ENCODE results near the gene INPP5K. TPM values are rescaled to one million over a fixed set of nuclear protein-coding genes. Genes with fewer than 3 reads are reported as not detected.
A peak's percentile ranks its signal among the peaks of the same experiment; 100 is the strongest.

INPP5K gene
- total and polyA plus RNA-seq, 7 experiments from 2014 or later, result 50.5 to 184 (median 84.2) TPM

GRCh38 chr17:1491443-1492248, 24.8 kb downstream of the INPP5K start:
- POLR2A ChIA-PET, result interaction anchor here (0.6 to 0.9 kb wide), 3 partner anchors 25 to 271 kb away, joined by 3 read pairs; partner anchors contain the start of gene INPP5K
- peaks cover 0 to 4% (median 0%) of the 10 kb centered on the region in 5 donors for H3K36me3 Mint-ChIP-seq
- CTCF ChIA-PET, result no interaction called here
- peaks cover 0 to 4% (median 0%) of the 10 kb centered on the region in 5 donors for H3K27me3 Mint-ChIP-seq
- Histone ChIP-seq H3K36me3 (ENCODE audit: control insufficient read depth in 2 of 3, insufficient read depth in 3 of 3, low read length in 3 of 3) (peaks cover 0 to 18% (median 0%) of the 10 kb centered on the region in 3 experiments), H3K27me3 (ENCODE audit: control insufficient read depth in 2 of 2, insufficient read depth in 2 of 2, low read length in 2 of 2) (no peaks in the 10 kb centered on the region), H3K9me3 (ENCODE audit: control insufficient read depth in 2 of 3, low read length in 3 of 3) (no peaks in the 10 kb centered on the region), H3K27ac (ENCODE audit: low read depth, low read length) (peak overlapping the region; percentile 74), H3K4me1 (ENCODE audit: control insufficient read depth in 2 of 2, insufficient read depth in 2 of 2, low read length in 2 of 2) (peaks cover 16 to 43% of the 10 kb centered on the region in 2 donors), H3K4me3 (ENCODE audit: low read length) (peak overlapping the region; percentile 60)
- peak overlapping the region in 6 of 9 donors; percentile 21 to 88 (median 72) for H3K27ac Mint-ChIP-seq
- H3K9me3 Mint-ChIP-seq, result peaks cover 0 to 2% (median 0%) of the 10 kb centered on the region in 11 donors
- H3K4me3 Mint-ChIP-seq, result peak overlapping the region; percentile 76 to 92 (median 85)
- peaks cover 0 to 50% (median 40%) of the 10 kb centered on the region in 7 donors for H3K4me1 Mint-ChIP-seq
- intact Hi-C loops (cut with micrococcal nuclease), result loop anchor here (1.0 kb wide), 4 partner anchors 25 to 126 kb away; partner anchors contain the start of genes YWHAE (in 2 of the 2), CRK (in 1 of the 2) and INPP5K (in 1 of the 2)
- peak in 4 of 9 donors; percentile 8 to 80 (median 26) for DNase-seq
- ATAC-seq, result peak; percentile 65

GRCh38 chr17:1490643-1491442, 25.6 kb downstream of the INPP5K start:
- peak overlapping the region; percentile 60 for H3K4me3 ChIP-seq (ENCODE audit: low read length)
- peaks cover 0 to 53% (median 40%) of the 10 kb centered on the region in 7 donors for H3K4me1 Mint-ChIP-seq
- POLR2A ChIA-PET, result interaction anchor here (0.7 to 5.1 kb wide), 2 partner anchors 25 to 776 kb away, joined by 3 to 23 read pairs; partner anchors contain the start of gene INPP5K

GRCh38 chr17:1488826-1489270, 27.6 kb downstream of the INPP5K start:
- H3K27ac Mint-ChIP-seq, result peak overlapping the region in 7 of 9 donors; percentile 41 to 85 (median 65)

More at GRCh38 chr17:1490643-1491442, 25.6 kb downstream of the INPP5K start:
- H3K9me3 ChIP-seq (ENCODE audit: control insufficient read depth in 2 of 3, low read length in 3 of 3), result no peaks in the 10 kb centered on the region
- Mint-ChIP-seq H3K9me3 (peaks cover 0 to 2% (median 0%) of the 10 kb centered on the region in 11 donors), H3K27me3 (peaks cover 0 to 4% (median 0%) of the 10 kb centered on the region in 5 donors), H3K27ac (peak overlapping the region; percentile 16 to 86 (median 57)), H3K4me3 (peak overlapping the region; percentile 72 to 92 (median 86)), H3K36me3 (peaks cover 0 to 4% (median 0%) of the 10 kb centered on the region in 5 donors)
- H3K4me1 ChIP-seq (ENCODE audit: control insufficient read depth in 2 of 2, insufficient read depth in 2 of 2, low read length in 2 of 2), result peaks cover 16 to 45% of the 10 kb centered on the region in 2 donors
- intact Hi-C loops (cut with micrococcal nuclease), result loop anchor here (1.0 kb wide), 4 partner anchors 25 to 126 kb away; partner anchors contain the start of genes YWHAE (in 2 of the 2), CRK (in 1 of the 2) and INPP5K (in 1 of the 2)
- H3K27me3 ChIP-seq (ENCODE audit: control insufficient read depth in 2 of 2, insufficient read depth in 2 of 2, low read length in 2 of 2), result no peaks in the 10 kb centered on the region
- CTCF ChIA-PET, result no interaction called here
- DNase-seq (peak in 8 of 9 donors; percentile 27 to 82 (median 42)), ATAC-seq (peak; percentile 69)
- peaks cover 0 to 10% (median 0%) of the 10 kb centered on the region in 3 experiments for H3K36me3 ChIP-seq (ENCODE audit: control insufficient read depth in 2 of 3, insufficient read depth in 3 of 3, low read length in 3 of 3)
- peak overlapping the region; percentile 74 for H3K27ac ChIP-seq (ENCODE audit: low read depth, low read length)

DNA sequence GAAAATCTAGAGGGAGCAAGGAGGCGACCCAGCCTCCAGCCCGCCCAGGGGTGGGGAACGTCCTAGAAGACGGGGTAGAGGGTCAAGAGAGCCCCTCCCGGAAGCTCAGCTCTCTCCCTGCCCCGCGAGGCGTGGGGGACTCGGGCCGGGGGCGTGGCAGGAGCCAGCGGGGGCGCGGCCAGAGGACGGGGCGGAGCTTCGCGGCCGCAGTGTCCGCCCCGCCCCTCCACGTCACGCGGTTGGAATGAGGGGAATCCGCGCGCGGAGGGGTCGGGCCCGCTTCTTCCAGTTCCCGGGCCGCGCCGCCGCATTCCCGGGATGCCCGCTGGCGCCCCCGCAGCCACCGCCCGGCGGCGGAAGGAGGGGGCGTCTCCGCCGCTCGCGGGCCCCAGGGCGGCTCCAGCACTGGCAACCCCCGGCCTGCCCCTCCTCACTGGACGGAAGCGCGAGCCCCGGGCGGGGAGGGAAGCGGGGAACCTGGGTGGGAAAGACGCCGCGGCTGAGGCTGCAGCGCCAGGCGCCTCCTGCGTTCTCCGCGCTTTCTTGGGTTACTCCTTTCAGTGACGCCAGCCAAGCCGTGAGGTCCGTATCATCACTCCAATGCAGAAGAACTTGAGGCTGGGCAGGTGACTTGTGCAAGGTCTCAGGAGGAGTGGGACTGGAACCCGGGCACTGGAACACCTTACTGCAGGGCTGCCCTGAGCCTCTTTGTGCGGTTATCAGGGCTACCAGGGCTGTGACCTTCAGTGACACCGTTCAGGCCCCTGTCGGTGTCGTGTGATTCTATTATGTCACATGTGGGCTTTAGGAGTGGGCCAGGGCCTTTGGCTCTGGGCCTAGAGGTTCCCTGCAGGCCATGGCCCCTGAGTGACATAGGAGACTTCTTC, 28.2 kb downstream of the INPP5K start:
- peaks cover 0 to 4% (median 0%) of the 10 kb centered on the region in 5 donors for H3K27me3 Mint-ChIP-seq
- intact Hi-C loops (cut with micrococcal nuclease), result loop anchor here in 1 of 2 donors (1.0 to 10.0 kb wide), 7 partner anchors 15 to 849 kb away; partner anchors contain the start of genes CRK, INPP5K, PITPNA and RILP
- H3K36me3 Mint-ChIP-seq, result peaks cover 0 to 7% (median 0%) of the 10 kb centered on the region in 5 donors
- peaks cover 21 to 47% of the 10 kb centered on the region in 2 donors for H3K4me1 ChIP-seq (ENCODE audit: control insufficient read depth in 2 of 2, insufficient read depth in 2 of 2, low read length in 2 of 2)
- peak; percentile 61 for ATAC-seq
- H3K4me3 Mint-ChIP-seq, result peak overlapping the region; percentile 82 to 95 (median 88)
- DNase-seq, result peak; percentile 40 to 83 (median 61)
- H3K4me3 ChIP-seq (ENCODE audit: low read length), result peak overlapping the region; percentile 65
- peaks cover 0 to 2% (median 0%) of the 10 kb centered on the region in 11 donors for H3K9me3 Mint-ChIP-seq
- peaks cover 0 to 57% (median 44%) of the 10 kb centered on the region in 7 donors for H3K4me1 Mint-ChIP-seq
- CTCF ChIA-PET, result interaction anchor here (0.6 to 1.2 kb wide), 2 partner anchors 97 to 142 kb away, joined by 4 to 6 read pairs; no protein-coding TSS in a partner anchor
- peak overlapping the region; percentile 78 for H3K27ac ChIP-seq (ENCODE audit: low read depth, low read length)
- H3K9me3 ChIP-seq (ENCODE audit: control insufficient read depth in 2 of 3, low read length in 3 of 3), result no peaks in the 10 kb centered on the region
- peak overlapping the region; percentile 51 to 93 (median 72) for H3K27ac Mint-ChIP-seq
- no peaks in the 10 kb centered on the region for H3K36me3 ChIP-seq (ENCODE audit: control insufficient read depth in 2 of 3, insufficient read depth in 3 of 3, low read length in 3 of 3)
- no peaks in the 10 kb centered on the region for H3K27me3 ChIP-seq (ENCODE audit: control insufficient read depth in 2 of 2, insufficient read depth in 2 of 2, low read length in 2 of 2)
- POLR2A ChIA-PET, result interaction anchor here (0.5 to 5.1 kb wide), 8 partner anchors 17 to 191 kb away, joined by 3 to 23 read pairs (median 5); partner anchors contain the start of genes CRK, INPP5K and YWHAE

More at GRCh38 chr17:1488826-1489270, 27.6 kb downstream of the INPP5K start:
- H3K27me3 Mint-ChIP-seq, result peaks cover 0 to 4% (median 0%) of the 10 kb centered on the region in 5 donors
- peak overlapping the region; percentile 72 to 92 (median 81) for H3K4me3 Mint-ChIP-seq
- Histone ChIP-seq H3K27me3 (ENCODE audit: control insufficient read depth in 2 of 2, insufficient read depth in 2 of 2, low read length in 2 of 2) (no peaks in the 10 kb centered on the region), H3K36me3 (ENCODE audit: control insufficient read depth in 2 of 3, insufficient read depth in 3 of 3, low read length in 3 of 3) (no peaks in the 10 kb centered on the region), H3K4me3 (ENCODE audit: low read length) (no peak overlapping the region), H3K4me1 (ENCODE audit: control insufficient read depth in 2 of 2, insufficient read depth in 2 of 2, low read length in 2 of 2) (peaks cover 21 to 50% of the 10 kb centered on the region in 2 donors), H3K27ac (ENCODE audit: low read depth, low read length) (peak overlapping the region; percentile 78), H3K9me3 (ENCODE audit: control insufficient read depth in 2 of 3, low read length in 3 of 3) (no peaks in the 10 kb centered on the region)
- intact Hi-C loops (cut with micrococcal nuclease), result loop anchor here in 1 of 2 donors (1.0 to 10.0 kb wide), 3 partner anchors 27 to 156 kb away; partner anchors contain the start of genes INPP5K, PITPNA, RILP and SCARF1
- H3K36me3 Mint-ChIP-seq, result peaks cover 0 to 3% (median 0%) of the 10 kb centered on the region in 5 donors
- DNase-seq (no peak), ATAC-seq (no peak)
- peaks cover 0 to 61% (median 47%) of the 10 kb centered on the region in 7 donors for H3K4me1 Mint-ChIP-seq
- CTCF ChIA-PET, result no interaction called here
- peaks cover 0 to 2% (median 0%) of the 10 kb centered on the region in 11 donors for H3K9me3 Mint-ChIP-seq
- POLR2A ChIA-PET, result interaction anchor here (1.3 to 5.1 kb wide), 3 partner anchors 26 to 160 kb away, joined by 3 to 23 read pairs (median 7); partner anchors contain the start of gene INPP5K

All from naive thymus-derived CD4-positive, alpha-beta T cell (primary cell).